Pancreas (tissue), 10 donors: ENCODE data around the gene RAI1. TPM values are rescaled to one million over a fixed set of nuclear protein-coding genes. Genes with fewer than 3 reads are reported as not detected.

ENCODE experiments used
- ATAC-seq, 4 donors: fragments of 200-7000 bp; cut with Tn5 transposase; one replicate each; pipeline versions ENCODE4 v1.8.0 to v1.9.1; 2020; ENCODE audit warnings: mild to moderate bottlenecking in 4 of 4, moderate library complexity in 4 of 4
- DNase-seq, 6 donors: peaks; one replicate each; pipeline ENCODE4 v3.0.0-alpha.2; 2020
- FAIRE-seq: peaks from 2 replicates; lab custom pipeline; 2012; peaks lifted over from hg19 to GRCh38; lab: Jason Lieb, UNC
- H3K27ac ChIP-seq, 4 donors: fragments of 200-600 bp; sonication (generic); 1 replicate in 3 of 4; 2 replicates in 1 of 4; pipeline versions ENCODE4 v1.5.0 to v1.8.0; 2020
- H3K27me3 ChIP-seq, 4 donors: fragments of 200-600 bp; one replicate each; pipeline ENCODE4 v1.8.0; 2021
- H3K36me3 ChIP-seq, 3 donors: fragments of 200-600 bp; sonication (generic) in 1 of 3; one replicate each; pipeline versions ENCODE4 v1.5.0 to v1.8.0; 2020 to 2021
- H3K4me1 ChIP-seq, 3 donors: fragments of 200-600 bp; one replicate each; pipeline ENCODE4 v1.8.0; 2021
- H3K4me3 ChIP-seq, 4 donors: fragments of 200-600 bp; sonication (generic) in 2 of 4; one replicate each; pipeline versions ENCODE4 v1.5.0 to v1.8.0; 2020 to 2021
- H3K9me3 ChIP-seq, 4 donors: fragments of 200-600 bp; one replicate each; pipeline ENCODE4 v1.8.0; 2021
- CTCF ChIP-seq, 4 donors: fragments of 200-600 bp; sonication (generic) in 3 of 4; IDR thresholded peaks; one replicate each; pipeline versions ENCODE4 v1.5.0 to v1.8.0; 2021; ENCODE audit warnings: antibody characterized with exemption in 4 of 4
- WGBS, 2 donors: extraction: QIAGEN DNeasy Blood & Tissue Kit; methylation state at CpG; one replicate each; pipeline ENCODE4 v1.1.7; 2013; 5-methylcytosine and 5-hydroxymethylcytosine counted together
- intact Hi-C, 3 donors: fragments of 100-400 bp; cut with DNase I; formaldehyde crosslinking; loops; one replicate each; pipeline versions ENCODE4 v1.11.1 to v1.14.2; 2022
- polyA plus RNA-seq, 2 donors: library from polyadenylated mRNA; stranded (reverse); fragments of 200-250 nt; gene quantifications; one replicate each; pipeline ENCODE4 v1.2.3, GENCODE V29; 2013
- total RNA-seq, 6 donors: library from RNA; stranded (reverse); fragmentation: NEBNext Ultra II Directional in 4 of 6; extraction: Animal tissue kit (Norgen Biotek cat#: 25700) in 4 of 6; gene quantifications; one replicate each; pipeline versions ENCODE4 v1.2.1 to v1.2.4, GENCODE V29; 2021 to 2023
- donor health status: healthy with polysubstance abuse.
- donor health status: DM: no; HTN: no; CAD: no; lungs with moderate emphysema.
- donor health status: DM: no; HTN: no; CAD: no.
- donor health status: control.
- donor health status: control.
- donor health status: Bipolar disorder and iron deficiency.
- donor health status: DM: yes; HTN: yes; CAD: no.
- donor health status: DM: no; HTN: no; CAD: no.
- donor health status: DM: no; HTN: no; CAD: no.
- donor health status: DM: yes; HTN: yes; CAD: no.

Gene RAI1
- total and polyA plus RNA-seq, 8 donors: 12.1 to 23.9 (median 16.7) TPM

DNA sequence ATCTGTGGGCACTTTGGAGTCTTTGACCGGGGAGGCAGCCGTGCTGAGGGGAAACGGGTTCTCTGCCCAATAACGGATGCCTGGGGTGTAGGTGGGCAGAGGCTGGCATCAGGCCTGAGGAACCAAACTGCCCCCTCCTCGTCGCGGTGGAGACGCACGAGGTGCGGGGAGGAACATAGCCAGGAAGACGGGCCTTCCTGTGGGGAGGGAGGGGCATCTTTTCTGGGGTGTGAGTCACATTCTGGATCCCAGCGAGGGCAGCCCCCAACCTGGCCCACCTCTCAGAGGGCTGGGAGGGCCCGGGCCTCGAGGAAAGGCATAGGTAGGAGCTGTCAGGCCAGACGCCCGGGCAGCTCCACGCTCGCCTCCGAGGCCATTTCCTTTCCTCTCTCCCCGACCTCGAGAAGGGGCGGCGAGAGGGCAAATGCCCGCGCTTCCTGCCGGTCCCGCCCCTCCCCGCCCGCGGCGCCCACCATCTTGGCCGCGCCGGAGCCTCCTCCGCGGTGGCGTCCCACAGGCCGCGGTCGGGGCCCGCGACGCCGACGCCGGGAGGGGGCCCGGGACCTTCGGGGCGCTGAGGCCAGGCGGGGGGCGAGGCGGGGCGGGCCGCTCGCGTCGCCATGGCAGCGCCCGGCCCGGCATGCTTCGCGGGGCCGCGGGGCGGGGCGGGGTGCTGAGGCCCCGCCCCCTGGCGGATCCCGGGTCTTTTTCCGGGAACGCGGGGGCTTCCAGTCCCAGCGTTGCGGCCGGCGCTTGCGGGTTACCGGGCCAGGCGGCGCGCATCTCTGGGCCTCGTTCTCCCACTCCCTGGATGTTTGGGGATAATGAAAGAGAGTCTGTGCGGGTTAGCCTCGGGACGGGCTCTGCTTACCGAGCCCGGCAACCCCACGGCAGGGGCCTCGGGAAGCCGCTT is 13.2 kb downstream of the RAI1 start:
- intact Hi-C loops: loop anchor here in 1 of 3 donors (10.0 kb wide), 1 partner anchor 50 kb away; no protein-coding TSS in a partner anchor
- Histone ChIP-seq H3K4me1 (peaks cover 28 to 47% (median 30%) of the 10 kb centered on the region in 3 donors), H3K27me3 (no peaks in the 10 kb centered on the region), H3K4me3 (peak overlapping the region; percentile 58 to 79 (median 70)), H3K9me3 (no peaks in the 10 kb centered on the region), H3K36me3 (no peaks in the 10 kb centered on the region), H3K27ac (peak overlapping the region; percentile 94 to 98 (median 96))
- no peak for TF ChIP-seq CTCF (IDR thresholded peaks at IDR 0.05)
- DNase-seq (peak; percentile 66 to 88 (median 72)), FAIRE-seq (no peak), ATAC-seq (peak; percentile 61 to 77 (median 68))
- 0 to 1% methylated on average over 69 to 90 of the region's 90 CpGs for WGBS, 2 donors

DNA sequence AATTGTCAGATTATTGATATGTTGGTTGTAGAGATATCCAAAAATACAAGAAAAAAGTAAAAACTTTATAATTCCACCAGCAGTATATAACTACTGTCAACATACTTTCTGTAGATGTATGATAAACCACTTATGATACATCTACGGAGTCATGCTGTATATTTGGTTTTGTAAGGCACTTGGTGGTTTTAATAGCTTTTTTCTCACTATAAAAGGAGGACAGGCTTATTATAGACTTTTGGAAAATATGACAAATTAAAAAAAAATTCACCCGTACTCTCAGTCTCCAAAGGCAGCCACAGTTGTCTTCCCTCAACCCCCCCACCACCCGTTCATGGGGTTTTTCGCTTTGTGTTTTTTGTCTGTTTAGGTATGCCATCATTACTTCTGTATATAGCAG is 14.8 kb downstream of the RAI1 start:
- Histone ChIP-seq H3K36me3 (no peaks in the 10 kb centered on the region), H3K27me3 (no peaks in the 10 kb centered on the region), H3K27ac (peak overlapping the region; percentile 94 to 98 (median 96)), H3K4me1 (peaks cover 28 to 43% (median 37%) of the 10 kb centered on the region in 3 donors), H3K4me3 (no peak overlapping the region), H3K9me3 (no peaks in the 10 kb centered on the region)
- ATAC-seq: no peak
- intact Hi-C loops: loop anchor here in 1 of 3 donors (10.0 kb wide), 1 partner anchor 49 kb away; no protein-coding TSS in a partner anchor
- 89 to 95% methylated on average over 4 of the region's 4 CpGs for WGBS, 2 donors
- no peak for TF ChIP-seq CTCF (IDR thresholded peaks at IDR 0.05)
- no peak for DNase-seq
- FAIRE-seq: no peak

DNA sequence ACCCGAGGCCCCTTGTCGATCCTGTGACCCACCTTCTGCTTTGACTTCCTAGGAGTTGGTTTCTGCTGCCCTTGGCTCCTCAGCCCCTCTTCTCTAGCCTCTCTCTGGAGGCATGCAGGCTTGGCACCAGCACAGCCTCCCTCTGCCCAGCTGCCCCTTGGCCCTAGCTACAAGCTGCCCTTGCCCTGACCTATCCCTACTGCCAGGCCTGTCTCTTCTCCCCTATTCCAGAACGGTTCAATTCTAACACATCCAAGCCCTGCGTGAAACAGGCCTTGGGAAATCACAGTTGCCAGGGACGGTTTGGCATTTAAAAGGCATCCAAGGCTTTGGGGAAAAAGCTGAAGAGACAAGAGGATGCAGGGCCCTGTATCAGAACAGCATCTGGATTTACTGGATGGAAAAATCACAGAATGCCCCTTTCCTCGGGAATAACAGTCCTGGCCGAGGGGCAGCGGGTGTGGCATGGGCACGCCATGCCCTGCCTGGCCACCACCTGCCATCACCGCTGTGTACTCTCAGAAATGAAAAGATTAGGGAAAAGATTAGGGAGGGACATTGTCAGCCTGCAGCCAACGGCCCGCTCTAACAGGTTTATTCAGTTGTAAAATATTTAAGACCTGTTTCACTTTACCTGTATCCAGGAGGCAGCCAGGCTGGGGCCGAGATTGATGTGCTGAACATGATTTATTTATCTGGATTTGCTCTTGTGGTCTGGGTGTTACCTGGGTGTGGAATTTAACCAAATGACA is 15.8 kb downstream of the RAI1 start:
- no peak for DNase-seq
- peak overlapping the region; percentile 51 to 98 (median 96) for H3K27ac ChIP-seq
- no peak overlapping the region for H3K4me3 ChIP-seq
- no peaks in the 10 kb centered on the region for H3K9me3 ChIP-seq
- WGBS, 2 donors: 36 to 46% methylated on average over 13 of the region's 13 CpGs
- H3K27me3 ChIP-seq: no peaks in the 10 kb centered on the region
- peaks cover 22 to 33% (median 31%) of the 10 kb centered on the region in 3 donors for H3K4me1 ChIP-seq
- no peaks in the 10 kb centered on the region for H3K36me3 ChIP-seq
- no peak for FAIRE-seq
- intact Hi-C loops: loop anchor here in 1 of 3 donors (10.0 kb wide), 1 partner anchor 48 kb away; no protein-coding TSS in a partner anchor
- no peak for TF ChIP-seq CTCF (IDR thresholded peaks at IDR 0.05)
- ATAC-seq: peak in 1 of 4 donors; percentile 1

DNA sequence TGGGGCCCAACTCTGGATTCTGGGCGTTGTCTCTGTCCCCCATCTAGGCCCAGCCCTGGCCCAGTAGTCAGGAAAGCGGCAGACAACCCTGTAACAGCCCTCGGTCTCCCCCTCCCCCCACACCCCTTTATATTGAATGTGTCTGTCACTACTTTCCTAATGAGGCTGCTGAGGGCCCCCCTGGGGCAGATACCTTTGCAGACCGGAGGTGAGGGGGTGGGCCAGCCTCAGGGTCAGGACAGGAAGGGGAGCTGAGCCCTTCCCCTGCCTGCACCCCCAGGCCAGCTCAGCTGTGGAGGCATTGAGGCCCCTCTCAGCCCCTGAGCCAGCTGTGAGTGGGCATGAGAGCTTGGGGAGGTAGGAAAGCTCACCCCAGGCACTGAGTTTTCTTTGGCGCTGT is 17.1 kb downstream of the RAI1 start:
- Histone ChIP-seq H3K4me3 (no peak overlapping the region), H3K36me3 (no peaks in the 10 kb centered on the region), H3K9me3 (no peaks in the 10 kb centered on the region), H3K27me3 (no peaks in the 10 kb centered on the region), H3K27ac (peak overlapping the region; percentile 33 to 98 (median 68)), H3K4me1 (peaks cover 8 to 24% (median 19%) of the 10 kb centered on the region in 3 donors)
- FAIRE-seq (no peak), ATAC-seq (no peak), DNase-seq (no peak)
- intact Hi-C loops: loop anchor here in 1 of 3 donors (10.0 kb wide), 1 partner anchor 46 kb away; no protein-coding TSS in a partner anchor
- WGBS, 2 donors: 74 to 75% methylated on average over 5 of the region's 5 CpGs
- no peak for TF ChIP-seq CTCF (IDR thresholded peaks at IDR 0.05)
